ENCODE results near the gene RDH5. TPM values are rescaled to one million over a fixed set of nuclear protein-coding genes. Genes with fewer than 3 reads are reported as not detected.

RDH5 gene
- total and polyA plus RNA-seq, 11 donors = 5.9 to 42.4 (median 17.4) TPM

DNA sequence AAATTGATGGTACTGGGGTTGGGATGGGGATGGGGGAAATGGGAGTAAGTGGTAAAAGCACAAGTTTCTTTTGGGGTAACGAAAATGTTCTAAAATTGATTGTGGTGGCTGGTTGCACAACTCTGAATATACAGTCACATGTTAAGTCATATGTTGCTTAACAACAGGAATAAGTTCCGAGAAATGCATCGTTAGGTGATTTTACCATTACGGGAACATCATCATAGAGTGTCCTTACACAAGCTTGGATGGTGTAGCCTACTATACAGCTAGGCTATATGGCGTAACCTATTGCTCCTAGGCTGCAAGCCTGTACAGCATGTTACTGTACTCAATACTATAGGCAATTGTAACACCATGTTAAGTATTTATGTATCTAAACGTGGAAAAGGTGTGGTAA lies 43.5 kb upstream of the RDH5 start:
- 53 to 85% (median 71%) methylated on average over 6 of the region's 6 CpGs for WGBS, 4 donors
- H3K4me3 ChIP-seq = no peak overlapping the region
- DNase-seq (no peak), ATAC-seq (no peak)
- no peak for TF ChIP-seq POLR2A (IDR thresholded peaks at IDR 0.05)
- TF ChIP-seq, protein P1, sequence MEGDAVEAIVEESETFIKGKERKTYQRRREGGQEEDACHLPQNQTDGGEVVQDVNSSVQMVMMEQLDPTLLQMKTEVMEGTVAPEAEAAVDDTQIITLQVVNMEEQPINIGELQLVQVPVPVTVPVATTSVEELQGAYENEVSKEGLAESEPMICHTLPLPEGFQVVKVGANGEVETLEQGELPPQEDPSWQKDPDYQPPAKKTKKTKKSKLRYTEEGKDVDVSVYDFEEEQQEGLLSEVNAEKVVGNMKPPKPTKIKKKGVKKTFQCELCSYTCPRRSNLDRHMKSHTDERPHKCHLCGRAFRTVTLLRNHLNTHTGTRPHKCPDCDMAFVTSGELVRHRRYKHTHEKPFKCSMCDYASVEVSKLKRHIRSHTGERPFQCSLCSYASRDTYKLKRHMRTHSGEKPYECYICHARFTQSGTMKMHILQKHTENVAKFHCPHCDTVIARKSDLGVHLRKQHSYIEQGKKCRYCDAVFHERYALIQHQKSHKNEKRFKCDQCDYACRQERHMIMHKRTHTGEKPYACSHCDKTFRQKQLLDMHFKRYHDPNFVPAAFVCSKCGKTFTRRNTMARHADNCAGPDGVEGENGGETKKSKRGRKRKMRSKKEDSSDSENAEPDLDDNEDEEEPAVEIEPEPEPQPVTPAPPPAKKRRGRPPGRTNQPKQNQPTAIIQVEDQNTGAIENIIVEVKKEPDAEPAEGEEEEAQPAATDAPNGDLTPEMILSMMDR (IDR thresholded peaks at IDR 0.05) = no peak
- no peaks in the 10 kb centered on the region for H3K36me3 ChIP-seq
- no peaks in the 10 kb centered on the region for H3K9me3 ChIP-seq
- H3K4me1 ChIP-seq = peaks cover 0 to 48% (median 5%) of the 10 kb centered on the region in 12 donors
- H3K27ac ChIP-seq = peak overlapping the region in 1 of 12 donors; percentile 75
- no peaks in the 10 kb centered on the region for H3K27me3 ChIP-seq
- intact Hi-C loops (cut with DNase I) = no loop called here

DNA sequence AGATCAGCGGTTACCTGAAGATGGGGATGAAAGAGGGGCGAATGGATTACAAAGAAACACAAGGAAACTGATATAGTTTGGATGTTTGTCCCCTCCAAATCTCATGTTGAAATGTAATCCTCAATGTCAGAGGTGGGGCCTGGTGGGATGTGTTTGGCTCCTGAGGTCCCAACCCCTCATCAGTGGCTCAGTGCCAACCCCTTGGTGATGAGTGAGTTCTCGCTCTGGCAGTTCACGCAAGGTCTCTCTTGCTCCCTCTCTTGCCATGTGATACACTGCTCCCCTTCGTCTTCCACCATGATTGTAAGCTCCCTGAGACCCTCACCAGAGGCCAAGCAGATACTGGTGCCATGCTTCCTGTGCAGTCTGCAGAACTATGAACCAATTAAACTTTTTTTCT lies 40.5 kb upstream of the RDH5 start:
- DNase-seq (no peak), ATAC-seq (no peak)
- 86 to 88% (median 87%) methylated on average over 5 of the region's 5 CpGs for WGBS, 4 donors
- Histone ChIP-seq H3K36me3 (peaks cover 0 to under 1% (median 0%) of the 10 kb centered on the region in 9 donors), H3K9me3 (no peaks in the 10 kb centered on the region), H3K27me3 (no peaks in the 10 kb centered on the region), H3K27ac (no peak overlapping the region), H3K4me3 (no peak overlapping the region), H3K4me1 (peaks cover 0 to 43% (median 7%) of the 10 kb centered on the region in 12 donors)
- TF ChIP-seq POLR2A (IDR thresholded peaks at IDR 0.05) = no peak
- TF ChIP-seq, protein P1 (IDR thresholded peaks at IDR 0.05) = no peak
- intact Hi-C loops (cut with DNase I) = loop anchor here in 6 of 10 donors (2.0 to 5.0 kb wide), 3 partner anchors 41 to 49 kb away; partner anchors contain the start of genes RDH5 (in 6 of the 6) and CD63 (in 1 of the 6)

DNA sequence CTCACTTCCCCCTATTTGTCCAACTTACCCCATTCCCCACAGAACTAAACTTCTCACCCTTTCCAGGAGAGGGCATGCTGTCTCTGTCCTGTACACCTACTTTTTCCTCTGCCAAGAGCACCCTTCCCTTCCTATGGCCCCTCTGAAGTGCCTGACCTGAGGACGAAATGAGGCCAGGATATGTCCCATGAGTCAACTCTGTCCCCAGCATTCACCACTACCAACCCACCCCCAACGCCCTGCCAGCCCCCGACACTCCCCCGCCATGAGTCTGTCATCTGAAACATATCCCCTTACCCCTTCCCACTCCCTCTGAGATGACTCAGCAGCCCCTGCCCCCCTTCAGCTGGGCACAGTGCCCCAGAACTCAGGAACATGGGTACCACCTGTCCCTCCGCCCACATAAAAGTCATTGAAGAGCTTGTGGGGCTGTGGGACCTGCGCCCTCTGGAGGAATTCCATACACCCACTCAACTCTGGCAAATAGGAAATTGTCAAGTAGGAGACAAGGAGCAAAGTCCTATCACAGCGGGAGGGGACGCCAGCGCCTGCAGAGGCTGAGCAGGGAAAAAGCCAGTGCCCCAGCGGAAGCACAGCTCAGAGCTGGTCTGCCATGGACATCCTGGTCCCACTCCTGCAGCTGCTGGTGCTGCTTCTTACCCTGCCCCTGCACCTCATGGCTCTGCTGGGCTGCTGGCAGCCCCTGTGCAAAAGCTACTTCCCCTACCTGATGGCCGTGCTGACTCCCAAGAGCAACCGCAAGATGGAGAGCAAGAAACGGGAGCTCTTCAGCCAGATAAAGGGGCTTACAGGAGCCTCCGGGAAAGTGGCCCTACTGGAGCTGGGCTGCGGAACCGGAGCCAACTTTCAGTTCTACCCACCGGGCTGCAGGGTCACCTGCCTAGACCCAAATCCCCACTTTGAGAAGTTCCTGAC lies 38.8 kb upstream of the RDH5 start:
- intact Hi-C loops (cut with DNase I) = loop anchor here in 8 of 10 donors (1.0 to 5.0 kb wide), 4 partner anchors 39 to 47 kb away; partner anchors contain the start of genes RDH5 (in 6 of the 8) and CD63 (in 1 of the 8)
- peak; percentile 76 to 88 (median 78) for ATAC-seq
- Histone ChIP-seq H3K27ac (peak overlapping the region; percentile 38 to 79 (median 62)), H3K9me3 (no peaks in the 10 kb centered on the region), H3K4me3 (peak overlapping the region; percentile 14 to 51 (median 38)), H3K4me1 (peaks cover 0 to 26% (median 7%) of the 10 kb centered on the region in 12 donors), H3K36me3 (peaks cover 0 to 17% (median 7%) of the 10 kb centered on the region in 9 donors), H3K27me3 (no peaks in the 10 kb centered on the region)
- DNase-seq = peak in 4 of 5 donors; percentile 64 to 78 (median 72)
- 10 to 23% (median 11%) methylated on average over 13 to 17 of the region's 17 CpGs for WGBS, 4 donors
- peak in 1 of 2 donors; percentile 22 for TF ChIP-seq POLR2A (IDR thresholded peaks at IDR 0.05)
- TF ChIP-seq, protein P1 (IDR thresholded peaks at IDR 0.05) = peak in 10 of 12 donors; percentile 11 to 53 (median 32)

Measured in heart left ventricle (tissue), 16 donors.